Measurements from ENCODE around the gene PPP1R9B. TPM values are rescaled to one million over a fixed set of nuclear protein-coding genes. Genes with fewer than 3 reads are reported as not detected.
A peak's percentile ranks its signal among the peaks of the same experiment; 100 is the strongest.

Gene PPP1R9B
- total RNA-seq, 1 experiment from 2014 or later = 46.4 TPM

- DNase-seq (ENCODE audit: low read depth) = no peak
Measured at GRCh38 chr17:50188531-50188920, 38.0 kb upstream of the PPP1R9B start.

DNA sequence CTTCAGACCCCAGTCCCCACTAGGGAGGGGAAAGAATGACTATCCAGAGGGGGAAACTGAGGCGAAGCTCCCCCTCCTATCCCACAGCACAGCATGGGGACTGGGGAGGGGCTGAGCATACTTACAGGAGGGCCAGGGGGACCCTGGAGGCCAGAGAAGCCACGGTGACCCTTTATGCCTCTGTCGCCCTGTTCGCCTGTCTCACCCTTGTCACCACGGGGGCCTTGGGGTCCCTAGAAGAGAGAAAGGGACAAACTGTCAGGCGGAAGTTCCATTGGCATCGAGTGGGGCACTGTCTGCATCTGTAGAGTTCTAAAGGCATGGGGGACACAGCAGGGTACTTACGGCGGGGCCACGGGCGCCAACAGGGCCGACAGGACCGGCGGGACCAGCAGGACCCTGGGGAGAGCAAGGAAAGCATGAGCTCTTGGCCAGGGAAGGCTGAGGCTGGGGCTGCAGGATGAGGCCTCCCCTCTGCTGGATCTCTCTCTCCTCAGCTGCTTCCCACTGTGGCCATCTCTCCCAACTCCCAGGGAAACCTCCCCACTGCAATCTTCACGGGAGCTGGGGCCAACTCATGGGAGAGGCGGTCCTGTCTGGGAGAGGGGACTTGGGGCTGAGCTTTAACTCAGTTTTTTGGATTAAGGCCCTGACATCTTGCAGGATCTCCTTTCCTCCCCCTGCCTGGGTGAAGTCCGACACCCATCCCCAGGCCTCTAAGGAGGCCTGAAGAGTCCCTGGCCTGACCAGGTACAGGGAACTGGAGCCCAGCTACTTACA is 37.5 kb upstream of the PPP1R9B start:
- no peak for DNase-seq (ENCODE audit: low read depth)

DNA sequence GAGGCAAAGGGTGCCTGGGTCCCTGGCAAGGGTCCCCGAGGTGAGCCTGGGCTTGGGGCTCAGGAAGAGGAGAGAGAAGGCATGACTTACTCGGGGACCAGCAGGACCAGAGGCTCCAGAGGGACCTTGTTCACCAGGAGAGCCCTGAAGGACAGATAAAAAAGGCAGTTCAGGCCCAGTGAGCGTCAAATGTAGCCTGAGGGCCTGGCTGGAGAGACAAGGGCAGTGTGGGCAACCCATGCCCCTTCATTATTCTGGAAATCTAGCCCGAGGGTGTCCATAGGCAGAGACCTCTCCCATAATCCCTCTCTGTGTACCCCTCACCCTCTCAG is 36.9 kb upstream of the PPP1R9B start:
- DNase-seq (ENCODE audit: low read depth) = no peak

GRCh38 chr17:50186661-50187393 is 36.4 kb upstream of the PPP1R9B start:
- DNase-seq (ENCODE audit: low read depth) = no peak

- no peak for DNase-seq (ENCODE audit: low read depth)
Measured at GRCh38 chr17:50185631-50186471, 35.4 kb upstream of the PPP1R9B start.

DNA sequence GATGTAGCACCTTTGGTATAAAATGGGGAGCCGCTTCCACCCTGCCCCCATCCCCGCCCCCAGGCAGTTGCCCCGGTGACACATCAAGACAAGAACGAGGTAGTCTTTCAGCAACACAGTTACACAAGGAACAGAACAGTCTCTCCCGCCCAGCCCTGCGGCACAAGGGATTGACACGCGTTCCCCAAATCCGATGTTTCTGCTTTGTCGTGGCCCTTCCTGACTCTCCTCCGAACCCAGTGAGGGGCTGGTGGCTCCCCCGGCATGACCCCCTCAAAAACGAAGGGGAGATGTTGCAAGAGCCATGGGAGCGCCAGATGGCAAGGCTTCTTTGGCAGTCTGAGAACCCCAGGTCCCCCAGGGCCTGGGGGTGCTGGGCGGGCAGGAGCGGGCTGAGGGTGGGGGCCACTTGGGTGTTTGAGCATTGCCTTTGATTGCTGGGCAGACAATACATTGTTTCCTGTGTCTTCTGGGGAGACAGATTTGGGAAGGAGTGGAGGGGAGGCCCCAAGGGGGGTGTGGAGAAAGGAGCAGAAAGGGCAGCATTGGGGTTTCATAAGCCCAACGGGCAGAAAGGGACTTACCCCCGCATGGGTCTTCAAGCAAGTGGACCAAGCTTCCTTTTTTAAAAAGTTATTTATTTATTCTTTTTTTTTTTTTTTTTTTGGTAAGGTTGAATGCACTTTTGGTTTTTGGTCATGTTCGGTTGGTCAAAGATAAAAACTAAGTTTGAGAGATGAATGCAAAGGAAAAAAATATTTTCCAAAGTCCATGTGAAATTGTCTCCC is 34.3 kb upstream of the PPP1R9B start:
- DNase-seq (ENCODE audit: low read depth) = no peak

DNA sequence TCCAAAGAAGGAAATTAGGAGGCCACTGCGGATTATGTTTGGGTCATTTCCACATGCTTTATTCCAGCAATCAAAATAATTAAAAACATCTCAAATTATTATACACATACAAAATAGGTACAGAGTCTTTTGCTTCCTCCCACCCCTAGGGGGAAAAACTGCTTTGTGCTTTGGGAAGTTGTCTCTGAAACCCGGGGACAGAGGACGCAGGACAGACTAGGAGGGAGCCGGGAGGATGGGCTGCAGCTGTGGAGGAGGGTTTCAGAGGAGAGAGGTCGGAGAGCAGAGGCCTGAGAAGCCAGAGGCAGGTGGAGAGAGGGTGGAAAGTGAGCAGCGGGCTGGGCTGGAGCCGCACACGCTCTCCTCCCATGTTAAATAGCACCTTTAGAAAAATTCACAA is 33.6 kb upstream of the PPP1R9B start:
- DNase-seq (ENCODE audit: low read depth) = no peak

GRCh38 chr17:50183421-50183994 is 33.0 kb upstream of the PPP1R9B start:
- no peak for DNase-seq (ENCODE audit: low read depth)

DNA sequence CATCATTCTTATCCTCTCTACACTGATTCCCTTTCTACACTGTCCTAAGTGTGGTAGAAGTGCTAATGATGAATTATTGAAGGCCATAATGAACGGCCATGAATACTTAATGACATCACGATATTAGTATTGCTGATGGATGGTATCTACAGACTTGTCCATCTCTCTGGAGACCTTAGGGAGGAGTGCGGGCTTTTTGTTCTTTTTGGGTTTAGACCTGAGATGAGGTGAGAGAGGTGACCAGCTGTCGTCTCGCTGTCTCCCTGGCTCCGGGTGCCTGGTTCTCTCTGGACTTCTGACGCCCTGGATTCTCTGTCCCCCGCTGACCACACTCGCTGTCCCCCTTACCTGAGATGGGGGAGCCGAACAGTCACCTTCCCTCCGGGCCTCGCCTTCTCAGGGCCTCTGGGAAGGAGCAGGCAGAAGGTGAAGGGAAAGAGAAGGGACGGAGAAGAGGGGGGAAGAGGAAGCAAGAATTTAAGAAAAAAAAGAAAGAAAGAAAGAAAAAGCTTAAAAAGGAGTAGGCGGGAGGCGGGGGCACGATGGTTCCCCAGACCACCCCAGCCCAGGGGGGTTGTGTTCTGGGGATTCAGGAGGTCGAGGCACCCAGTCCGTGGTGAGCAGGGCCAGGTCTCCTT is 32.4 kb upstream of the PPP1R9B start:
- no peak for DNase-seq (ENCODE audit: low read depth)

GRCh38 chr17:50181591-50182560 is 31.4 kb upstream of the PPP1R9B start:
- DNase-seq (ENCODE audit: low read depth) = no peak

- DNase-seq (ENCODE audit: low read depth) = no peak
Measured at GRCh38 chr17:50181144-50181543, 30.7 kb upstream of the PPP1R9B start.

GRCh38 chr17:50180620-50181019 is 30.1 kb upstream of the PPP1R9B start:
- DNase-seq (ENCODE audit: low read depth) = no peak

- no peak for DNase-seq (ENCODE audit: low read depth)
Measured at GRCh38 chr17:50180111-50180510, 29.6 kb upstream of the PPP1R9B start.

DNA sequence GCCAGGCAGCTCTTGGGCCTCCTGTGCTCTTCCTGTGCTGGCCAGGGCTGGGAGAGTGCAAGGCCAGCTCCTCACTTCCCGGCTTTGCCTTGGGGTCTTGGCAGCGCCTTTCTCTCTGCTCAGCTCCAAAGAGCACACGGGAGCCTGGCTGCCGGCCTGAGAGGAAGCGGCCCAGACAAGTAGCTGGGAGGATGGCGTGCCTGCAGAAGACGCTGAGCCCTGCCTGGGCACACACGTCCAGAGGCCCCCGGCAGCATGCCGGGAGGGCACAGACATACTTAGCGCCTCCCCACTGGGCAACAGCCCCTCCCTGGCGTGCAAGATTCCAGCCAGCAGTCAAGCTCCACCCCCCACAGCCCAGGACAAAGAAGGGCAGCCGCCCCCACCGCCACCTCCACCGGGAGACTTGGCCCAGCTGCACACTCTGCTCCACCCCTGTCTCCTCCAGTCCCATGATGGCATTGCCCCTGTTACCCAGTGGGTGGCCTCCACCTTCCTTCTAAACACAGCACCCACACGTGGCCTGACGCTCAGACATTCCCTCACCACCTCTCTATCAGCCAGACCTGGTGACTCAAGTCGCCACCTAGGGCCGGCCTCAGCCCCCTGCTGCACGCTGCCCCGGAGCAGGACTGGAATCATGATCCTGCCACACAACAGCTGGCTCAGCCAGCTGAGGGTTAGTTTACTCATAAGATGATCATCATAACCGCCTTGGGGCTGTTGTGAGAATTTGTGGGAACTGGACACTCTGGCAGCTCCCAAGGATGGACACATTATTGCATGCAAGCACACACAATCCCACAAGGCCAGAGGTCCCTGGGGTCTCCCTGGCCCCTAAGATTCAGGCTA is 27.7 kb upstream of the PPP1R9B start:
- DNase-seq (ENCODE audit: low read depth) = peak; percentile 97

- no peak for DNase-seq (ENCODE audit: low read depth)
Measured at GRCh38 chr17:50177476-50177875, 27.0 kb upstream of the PPP1R9B start.

DNA sequence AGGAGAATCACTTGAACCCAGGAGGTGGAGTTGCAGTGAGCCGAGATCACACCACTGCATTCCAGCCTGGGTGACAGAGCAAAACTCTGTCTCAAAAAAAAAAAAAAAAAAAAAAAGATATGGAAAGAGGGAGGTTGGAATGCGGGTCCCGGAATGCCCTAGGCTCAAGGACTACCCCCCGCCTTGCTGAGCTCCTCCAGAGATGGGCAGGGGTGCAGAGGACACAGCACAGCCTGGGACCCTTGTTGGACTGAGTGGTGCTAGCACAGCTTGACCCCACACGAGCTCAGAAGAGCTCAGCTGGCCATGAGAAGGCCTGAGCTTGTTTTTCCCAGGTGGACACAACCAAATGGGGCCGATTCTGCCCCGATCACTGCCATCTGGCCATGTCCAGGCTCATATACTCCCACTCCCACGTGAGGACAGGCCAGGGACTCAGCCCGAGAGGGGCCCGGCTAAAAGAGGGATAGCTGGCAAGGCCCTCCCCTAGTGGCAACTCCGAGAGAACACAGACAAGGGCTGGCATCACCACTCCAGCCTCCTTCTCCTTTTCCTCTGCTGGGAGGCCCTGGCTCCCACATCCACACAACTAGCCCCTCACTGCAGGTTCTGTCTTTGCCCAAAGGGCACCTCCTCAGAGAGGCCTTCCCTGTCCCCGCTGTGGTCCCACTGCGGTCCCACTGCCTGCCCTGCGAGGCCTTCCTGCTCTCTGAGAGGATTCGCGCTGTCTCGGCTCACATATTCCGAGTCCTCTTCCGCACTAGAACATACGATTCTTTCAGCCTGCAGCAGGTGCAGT is 26.3 kb upstream of the PPP1R9B start:
- DNase-seq (ENCODE audit: low read depth) = no peak

- no peak for DNase-seq (ENCODE audit: low read depth)
Measured at GRCh38 chr17:50175035-50175807, 24.7 kb upstream of the PPP1R9B start.

All from HT1080 (cell line).